ENCODE data around the gene BABAM2. TPM values are rescaled to one million over a fixed set of nuclear protein-coding genes. Genes with fewer than 3 reads are reported as not detected.

Gene BABAM2
- total RNA-seq, 1 experiment from 2014 or later = 16.3 TPM

- H3K9ac ChIP-seq (ENCODE audit: low read length) = no peak overlapping the region
- H3K27ac ChIP-seq (ENCODE audit: low read length) = 0 out of 2 replicates have a peak overlapping the region, but pooled peaks have one; percentile 2
- no peaks in the 10 kb centered on the region for H3F3A ChIP-seq (ENCODE audit: low read length, unreplicated experiment)
- ATAC-seq = no peak
- CTCF ChIA-PET = no interaction called here
- POLR2A ChIA-PET (ENCODE audit: unreplicated experiment) = no interaction called here
- H3K27me3 ChIP-seq (ENCODE audit: low read length) = no peaks in the 10 kb centered on the region
- peaks cover 44% of the 10 kb centered on the region for H3K4me1 ChIP-seq (ENCODE audit: insufficient read depth, low read length)
- intact Hi-C loops (cut with micrococcal nuclease) = loop anchor here (1.0 kb wide), 1 partner anchor 43 kb away; no protein-coding TSS in a partner anchor
- BruUV-seq (replicated peaks) = no TSS peak
- H2AFZ ChIP-seq (ENCODE audit: low read length) = no peak overlapping the region
- peak overlapping the region; percentile 42 for H3K4me2 ChIP-seq (ENCODE audit: low read length)
- TF ChIP-seq EZH2phosphoT487 (IDR thresholded peaks at IDR 0.05; ENCODE audit: borderline replicate concordance, low read length) (no peak), CTCF (conservative IDR thresholded peaks at IDR 0.05; ENCODE audit: low read depth, low read length) (no peak), EZH2 (IDR thresholded peaks at IDR 0.05; ENCODE audit: low read length, unreplicated experiment) (no peak)
- H3K4me3 ChIP-seq (ENCODE audit: low read length) = no peak overlapping the region
- H3K36me3 ChIP-seq (ENCODE audit: low read depth, low read length) = no peaks in the 10 kb centered on the region
- H3K9me3 ChIP-seq (ENCODE audit: low read length) = no peaks in the 10 kb centered on the region
- DNase-seq = peak; percentile 24
- H4K20me1 ChIP-seq (ENCODE audit: low read length) = no peaks in the 10 kb centered on the region
- no peaks in the 10 kb centered on the region for H3K79me2 ChIP-seq (ENCODE audit: low read length)
- H3K9me2 ChIP-seq (replicated peaks; ENCODE audit: low read length) = no peaks in the 10 kb centered on the region
These were observed 403.9 kb downstream of the BABAM2 start for GRCh38 chr2:28294451-28294850.

- Histone ChIP-seq H4K20me1 (ENCODE audit: low read length) (no peaks in the 10 kb centered on the region), H3K4me1 (ENCODE audit: insufficient read depth, low read length) (peaks cover 44% of the 10 kb centered on the region), H3K9ac (ENCODE audit: low read length) (peak overlapping the region; percentile 38), H3K9me3 (ENCODE audit: low read length) (no peaks in the 10 kb centered on the region), H3K36me3 (ENCODE audit: low read depth, low read length) (no peaks in the 10 kb centered on the region), H3K79me2 (ENCODE audit: low read length) (no peaks in the 10 kb centered on the region), H3K4me2 (ENCODE audit: low read length) (peak overlapping the region; percentile 25; the same call in 1 of the 2 replicates), H2AFZ (ENCODE audit: low read length) (no peak overlapping the region), H3K4me3 (ENCODE audit: low read length) (no peak overlapping the region), H3F3A (ENCODE audit: low read length, unreplicated experiment) (no peaks in the 10 kb centered on the region), H3K27ac (ENCODE audit: low read length) (peak overlapping the region; percentile 70), H3K27me3 (ENCODE audit: low read length) (no peaks in the 10 kb centered on the region), H3K9me2 (replicated peaks; ENCODE audit: low read length) (no peaks in the 10 kb centered on the region)
- CTCF ChIA-PET = no interaction called here
- POLR2A ChIA-PET (ENCODE audit: unreplicated experiment) = no interaction called here
- TF ChIP-seq CTCF (conservative IDR thresholded peaks at IDR 0.05; ENCODE audit: low read depth, low read length) (no peak), EZH2 (IDR thresholded peaks at IDR 0.05; ENCODE audit: low read length, unreplicated experiment) (no peak), EZH2phosphoT487 (IDR thresholded peaks at IDR 0.05; ENCODE audit: borderline replicate concordance, low read length) (no peak)
- peak; percentile 86 for DNase-seq
- intact Hi-C loops (cut with micrococcal nuclease) = no loop called here
- no TSS peak for BruUV-seq (replicated peaks)
- peak; percentile 88 for ATAC-seq
These were observed 405.7 kb downstream of the BABAM2 start for GRCh38 chr2:28296243-28296642.

- H3K27me3 ChIP-seq (ENCODE audit: low read length) = no peaks in the 10 kb centered on the region
- no TSS peak for BruUV-seq (replicated peaks)
- ChIA-PET POLR2A (ENCODE audit: unreplicated experiment) (no interaction called here), CTCF (no interaction called here)
- peaks cover 39% of the 10 kb centered on the region for H3K4me1 ChIP-seq (ENCODE audit: insufficient read depth, low read length)
- ATAC-seq = peak; percentile 56
- H3K36me3 ChIP-seq (ENCODE audit: low read depth, low read length) = no peaks in the 10 kb centered on the region
- no peaks in the 10 kb centered on the region for H3K79me2 ChIP-seq (ENCODE audit: low read length)
- no peaks in the 10 kb centered on the region for H4K20me1 ChIP-seq (ENCODE audit: low read length)
- H2AFZ ChIP-seq (ENCODE audit: low read length) = no peak overlapping the region
- peak; percentile 70 for DNase-seq
- no peaks in the 10 kb centered on the region for H3K9me2 ChIP-seq (replicated peaks; ENCODE audit: low read length)
- peak overlapping the region; percentile 25; the same call in 1 of the 2 replicates for H3K4me2 ChIP-seq (ENCODE audit: low read length)
- no peak overlapping the region for H3K4me3 ChIP-seq (ENCODE audit: low read length)
- H3F3A ChIP-seq (ENCODE audit: low read length, unreplicated experiment) = no peaks in the 10 kb centered on the region
- peak overlapping the region; percentile 70 for H3K27ac ChIP-seq (ENCODE audit: low read length)
- TF ChIP-seq EZH2phosphoT487 (IDR thresholded peaks at IDR 0.05; ENCODE audit: borderline replicate concordance, low read length) (no peak), CTCF (conservative IDR thresholded peaks at IDR 0.05; ENCODE audit: low read depth, low read length) (no peak), EZH2 (IDR thresholded peaks at IDR 0.05; ENCODE audit: low read length, unreplicated experiment) (no peak)
- intact Hi-C loops (cut with micrococcal nuclease) = no loop called here
- peak overlapping the region; percentile 38 for H3K9ac ChIP-seq (ENCODE audit: low read length)
- no peaks in the 10 kb centered on the region for H3K9me3 ChIP-seq (ENCODE audit: low read length)
These were observed 406.4 kb downstream of the BABAM2 start for GRCh38 chr2:28296904-28297303.

All from PC-3 (cell line).